ENCODE results near the gene TYRO3. TPM values are rescaled to one million over a fixed set of nuclear protein-coding genes. Genes with fewer than 3 reads are reported as not detected.

The TYRO3 gene
- polyA plus RNA-seq, 3 donors: 139 to 175 (median 140) TPM

- DNase-seq (ENCODE audit: extremely low read depth in 1 of 11, low read depth in 9 of 11, low spot score in 4 of 11): no peak
These were observed 70.5 kb downstream of the TYRO3 start for GRCh38 chr15:41629463-41629862.

GRCh38 chr15:41629883-41630282 lies 70.9 kb downstream of the TYRO3 start:
- DNase-seq (ENCODE audit: extremely low read depth in 1 of 11, low read depth in 9 of 11, low spot score in 4 of 11): no peak

GRCh38 chr15:41630616-41631217 lies 71.7 kb downstream of the TYRO3 start:
- DNase-seq (ENCODE audit: extremely low read depth in 1 of 11, low read depth in 9 of 11, low spot score in 4 of 11): no peak

GRCh38 chr15:41631880-41632470 lies 73.0 kb downstream of the TYRO3 start:
- DNase-seq (ENCODE audit: extremely low read depth in 1 of 11, low read depth in 9 of 11, low spot score in 4 of 11): no peak

Other genes starting within 250 kb of the TYRO3 start
- 10 to 100 TPM in 2 of 3 donors, 1 to 10 TPM in 1; 7.2 to 12.2 (median 10.5) TPM for gene OIP5, start 226.6 kb upstream of the TYRO3 start, polyA plus RNA-seq (ENCODE audit: insufficient read length in 3 of 3)
- 100 to 1,000 TPM in 2 of 3 donors, 10 to 100 TPM in 1; 87.8 to 119 (median 117) TPM for gene NUSAP1, start 226.3 kb upstream of the TYRO3 start, polyA plus RNA-seq (ENCODE audit: insufficient read length in 3 of 3)
- 10 to 100 TPM; 22.7 to 27.2 (median 25.8) TPM for gene NDUFAF1, start 156.7 kb upstream of the TYRO3 start, polyA plus RNA-seq (ENCODE audit: insufficient read length in 3 of 3)
- 10 to 100 TPM; 62.8 to 73.0 (median 66.3) TPM for gene RTF1, start 142.1 kb upstream of the TYRO3 start, polyA plus RNA-seq (ENCODE audit: insufficient read length in 3 of 3)
- gene ITPKA, start 65.3 kb upstream of the TYRO3 start, polyA plus RNA-seq (ENCODE audit: insufficient read length in 3 of 3): under 1 TPM; 0.44 to 0.63 (median 0.47) TPM
- 1 to 10 TPM; 1.9 to 2.8 (median 2.2) TPM for gene LTK, start 45.4 kb upstream of the TYRO3 start, polyA plus RNA-seq (ENCODE audit: insufficient read length in 3 of 3)
- gene RPAP1, start 15.0 kb upstream of the TYRO3 start, polyA plus RNA-seq (ENCODE audit: insufficient read length in 3 of 3): 10 to 100 TPM; 25.5 to 33.0 (median 31.9) TPM
- 10 to 100 TPM; 36.2 to 40.8 (median 39.2) TPM for gene MGA, start 101.2 kb downstream of the TYRO3 start, polyA plus RNA-seq (ENCODE audit: insufficient read length in 3 of 3)
- 10 to 100 TPM; 13.7 to 17.9 (median 13.8) TPM for gene MAPKBP1, start 215.3 kb downstream of the TYRO3 start, polyA plus RNA-seq (ENCODE audit: insufficient read length in 3 of 3)

All from renal cortex interstitium (tissue), 11 donors.